Activated CD4-positive, alpha-beta memory T cell treated with anti-CD3 and anti-CD28 coated beads, Interleukin-2, amount 10 ng/mL, durations not matched to agents 7 days and 5 days (primary cell): ENCODE data around the gene LSAMP. TPM values are rescaled to one million over a fixed set of nuclear protein-coding genes. Genes with fewer than 3 reads are reported as not detected.

Experiments used
- CTCF ChIA-PET: fragments of 350-600 bp; sonication (Branson Sonifier 250); formaldehyde crosslinking; loops from one replicate; lab custom pipeline; 2021; ENCODE audit warnings: antibody characterized with exemption, inconsistent platforms; lab: Charles Lee
- POLR2A ChIA-PET: fragments of 350-600 bp; sonication (Branson Sonifier 250); formaldehyde crosslinking; loops from one replicate; lab custom pipeline; 2021; ENCODE audit warnings: antibody characterized with exemption; lab: Charles Lee
- DNase-seq: peaks from one replicate; pipeline ENCODE4 v3.0.0-alpha.2; 2020
- H3K27ac Mint-ChIP-seq: one replicate; pipeline ENCODE4 v1.8.0; 2021; ENCODE audit warnings: mild to moderate bottlenecking, mixed read lengths
- H3K27me3 Mint-ChIP-seq: one replicate; pipeline ENCODE4 v1.8.0; 2021; ENCODE audit warnings: mixed read lengths
- H3K36me3 Mint-ChIP-seq: one replicate; pipeline ENCODE4 v1.8.0; 2021; ENCODE audit warnings: low read depth, mixed read lengths
- H3K4me1 Mint-ChIP-seq: one replicate; pipeline ENCODE4 v1.8.0; 2021; ENCODE audit warnings: mixed read lengths
- H3K4me3 Mint-ChIP-seq: one replicate; pipeline ENCODE4 v1.8.0; 2021; ENCODE audit warnings: mild to moderate bottlenecking, mixed read lengths
- H3K9me3 Mint-ChIP-seq: one replicate; pipeline ENCODE4 v1.8.0; 2021; ENCODE audit warnings: mixed read lengths
- total RNA-seq, 2 experiments: library from RNA; stranded (reverse); gene quantifications; one replicate each; pipeline ENCODE4 v1.2.3, GENCODE V29; 2021

Gene LSAMP
- total RNA-seq, 2 experiments from 2014 or later = not detected

DNA sequence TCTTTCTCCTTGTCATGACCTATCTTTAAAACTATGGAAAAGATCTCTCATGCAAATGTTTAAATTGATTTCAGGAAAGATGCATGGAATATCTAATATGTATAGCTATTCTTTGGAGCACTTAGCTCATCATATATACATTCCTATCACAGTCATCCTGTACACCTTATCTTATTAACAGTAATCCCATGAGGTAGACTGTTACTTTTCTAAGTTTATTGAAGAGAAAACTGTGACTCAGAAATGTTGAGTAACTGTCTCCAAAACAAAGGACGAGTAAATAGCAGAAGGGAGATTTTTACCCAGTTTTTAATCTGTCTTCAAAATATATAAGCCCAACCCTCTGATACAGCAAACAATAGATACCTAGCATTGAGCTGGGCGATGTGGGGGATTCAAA is 513.7 kb downstream of the LSAMP start:
- POLR2A ChIA-PET = no interaction called here
- no peak for DNase-seq
- H3K36me3 Mint-ChIP-seq = no peaks in the 10 kb centered on the region
- no peaks in the 10 kb centered on the region for H3K9me3 Mint-ChIP-seq
- no peak overlapping the region for H3K27ac Mint-ChIP-seq
- no peaks in the 10 kb centered on the region for H3K4me1 Mint-ChIP-seq
- CTCF ChIA-PET = no interaction called here
- no peaks in the 10 kb centered on the region for H3K27me3 Mint-ChIP-seq
- H3K4me3 Mint-ChIP-seq = no peak overlapping the region

DNA sequence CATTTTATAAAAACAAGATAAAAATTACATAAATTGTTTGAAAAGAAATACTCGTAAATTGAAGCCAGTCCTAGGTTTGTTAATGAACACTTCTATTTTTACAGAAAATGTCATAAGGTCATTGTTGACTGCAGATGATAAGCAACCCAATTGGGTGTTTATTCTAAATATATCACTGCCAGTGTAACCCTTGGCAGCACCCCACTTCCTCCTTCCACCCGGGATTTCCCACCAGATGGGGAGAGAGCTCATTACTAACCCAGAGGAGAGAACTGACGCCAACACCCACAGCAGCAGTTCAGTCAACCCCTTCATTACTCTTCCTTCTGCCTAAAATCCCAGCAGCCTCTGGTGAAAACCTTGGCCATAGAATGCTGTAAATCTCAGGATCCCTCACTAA is 514.4 kb downstream of the LSAMP start:
- H3K4me3 Mint-ChIP-seq = no peak overlapping the region
- H3K4me1 Mint-ChIP-seq = no peaks in the 10 kb centered on the region
- no peak overlapping the region for H3K27ac Mint-ChIP-seq
- ChIA-PET CTCF (no interaction called here), POLR2A (no interaction called here)
- H3K27me3 Mint-ChIP-seq = no peaks in the 10 kb centered on the region
- no peak for DNase-seq
- no peaks in the 10 kb centered on the region for H3K9me3 Mint-ChIP-seq
- no peaks in the 10 kb centered on the region for H3K36me3 Mint-ChIP-seq

DNA sequence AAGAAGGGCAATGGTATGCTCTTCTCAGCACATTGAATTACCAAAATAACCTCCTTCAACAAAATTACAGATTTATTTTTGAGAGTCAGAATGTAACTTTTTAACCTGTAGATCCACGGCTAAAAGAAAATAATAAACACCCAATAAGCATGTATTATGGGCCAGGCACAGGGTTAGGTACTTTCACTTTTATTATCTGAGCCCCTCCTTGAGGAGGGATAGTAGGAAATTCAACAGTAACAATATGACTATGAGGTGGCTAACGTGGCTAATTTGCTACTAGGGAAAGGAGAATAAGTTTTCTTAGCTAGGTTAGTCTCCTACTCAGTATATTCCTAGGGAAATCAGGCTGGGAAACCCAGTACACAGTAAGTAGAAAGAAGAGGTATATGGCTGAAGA is 515.1 kb downstream of the LSAMP start:
- no peak overlapping the region for H3K27ac Mint-ChIP-seq
- no peaks in the 10 kb centered on the region for H3K9me3 Mint-ChIP-seq
- H3K4me3 Mint-ChIP-seq = no peak overlapping the region
- H3K27me3 Mint-ChIP-seq = no peaks in the 10 kb centered on the region
- H3K4me1 Mint-ChIP-seq = no peaks in the 10 kb centered on the region
- no peak for DNase-seq
- no peaks in the 10 kb centered on the region for H3K36me3 Mint-ChIP-seq
- ChIA-PET CTCF (no interaction called here), POLR2A (no interaction called here)

GRCh38 chr3:115928376-115928775 is 516.9 kb downstream of the LSAMP start:
- H3K4me3 Mint-ChIP-seq = no peak overlapping the region
- ChIA-PET POLR2A (no interaction called here), CTCF (no interaction called here)
- H3K27me3 Mint-ChIP-seq = no peaks in the 10 kb centered on the region
- no peaks in the 10 kb centered on the region for H3K36me3 Mint-ChIP-seq
- no peaks in the 10 kb centered on the region for H3K9me3 Mint-ChIP-seq
- no peaks in the 10 kb centered on the region for H3K4me1 Mint-ChIP-seq
- DNase-seq = no peak
- no peak overlapping the region for H3K27ac Mint-ChIP-seq

- no peak for DNase-seq
- Mint-ChIP-seq H3K36me3 (no peaks in the 10 kb centered on the region), H3K4me1 (no peaks in the 10 kb centered on the region), H3K27me3 (no peaks in the 10 kb centered on the region), H3K27ac (no peak overlapping the region), H3K4me3 (no peak overlapping the region), H3K9me3 (no peaks in the 10 kb centered on the region)
- ChIA-PET CTCF (no interaction called here), POLR2A (no interaction called here)
Observed at GRCh38 chr3:115927197-115927596, 518.1 kb downstream of the LSAMP start.

GRCh38 chr3:115922681-115923347 is 522.5 kb downstream of the LSAMP start:
- H3K4me1 Mint-ChIP-seq = no peaks in the 10 kb centered on the region

GRCh38 chr3:115921711-115922110 is 523.6 kb downstream of the LSAMP start:
- H3K4me3 Mint-ChIP-seq = no peak overlapping the region
- ChIA-PET POLR2A (no interaction called here), CTCF (interaction anchor here (0.7 kb wide), 1 partner anchor 12 kb away, joined by 3 read pairs; no protein-coding TSS in a partner anchor)

More at GRCh38 chr3:115922681-115923347, 522.5 kb downstream of the LSAMP start:
- no peak for DNase-seq
- no peaks in the 10 kb centered on the region for H3K27me3 Mint-ChIP-seq
- ChIA-PET POLR2A (no interaction called here), CTCF (no interaction called here)
- H3K36me3 Mint-ChIP-seq = no peaks in the 10 kb centered on the region
- no peak overlapping the region for H3K27ac Mint-ChIP-seq
- no peaks in the 10 kb centered on the region for H3K9me3 Mint-ChIP-seq
- no peak overlapping the region for H3K4me3 Mint-ChIP-seq

DNA sequence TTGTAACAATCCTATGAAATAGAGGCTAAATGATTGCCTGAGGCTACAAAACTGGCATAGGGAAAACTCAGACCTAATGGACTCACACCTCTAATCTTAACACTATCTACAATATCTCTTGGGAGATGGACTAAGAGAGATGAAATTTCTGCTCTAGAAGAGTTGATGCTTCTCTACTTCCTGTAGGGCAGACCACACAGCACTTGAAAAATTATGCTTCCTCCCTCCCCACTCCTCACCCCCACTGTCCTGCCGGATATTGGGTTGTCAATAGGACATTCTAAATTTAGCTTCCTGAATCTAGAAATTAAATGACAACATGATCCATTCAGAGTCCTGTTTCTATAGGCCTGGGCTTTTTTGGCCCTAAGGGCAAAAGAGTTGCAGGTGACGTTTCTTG is 526.4 kb downstream of the LSAMP start:
- Mint-ChIP-seq H3K27ac (no peak overlapping the region), H3K4me1 (no peaks in the 10 kb centered on the region), H3K36me3 (no peaks in the 10 kb centered on the region), H3K27me3 (no peaks in the 10 kb centered on the region), H3K9me3 (no peaks in the 10 kb centered on the region), H3K4me3 (no peak overlapping the region)
- ChIA-PET POLR2A (no interaction called here), CTCF (no interaction called here)
- DNase-seq = no peak

More at GRCh38 chr3:115921711-115922110, 523.6 kb downstream of the LSAMP start:
- H3K9me3 Mint-ChIP-seq = no peaks in the 10 kb centered on the region
- H3K36me3 Mint-ChIP-seq = no peaks in the 10 kb centered on the region
- no peak for DNase-seq
- H3K4me1 Mint-ChIP-seq = no peaks in the 10 kb centered on the region
- H3K27ac Mint-ChIP-seq = no peak overlapping the region
- H3K27me3 Mint-ChIP-seq = no peaks in the 10 kb centered on the region

- Mint-ChIP-seq H3K4me3 (no peak overlapping the region), H3K9me3 (no peaks in the 10 kb centered on the region), H3K27me3 (no peaks in the 10 kb centered on the region), H3K36me3 (no peaks in the 10 kb centered on the region), H3K4me1 (no peaks in the 10 kb centered on the region), H3K27ac (no peak overlapping the region)
- DNase-seq = no peak
- CTCF ChIA-PET = no interaction called here
- POLR2A ChIA-PET = no interaction called here
Observed at GRCh38 chr3:115916866-115917265, 528.4 kb downstream of the LSAMP start.

DNA sequence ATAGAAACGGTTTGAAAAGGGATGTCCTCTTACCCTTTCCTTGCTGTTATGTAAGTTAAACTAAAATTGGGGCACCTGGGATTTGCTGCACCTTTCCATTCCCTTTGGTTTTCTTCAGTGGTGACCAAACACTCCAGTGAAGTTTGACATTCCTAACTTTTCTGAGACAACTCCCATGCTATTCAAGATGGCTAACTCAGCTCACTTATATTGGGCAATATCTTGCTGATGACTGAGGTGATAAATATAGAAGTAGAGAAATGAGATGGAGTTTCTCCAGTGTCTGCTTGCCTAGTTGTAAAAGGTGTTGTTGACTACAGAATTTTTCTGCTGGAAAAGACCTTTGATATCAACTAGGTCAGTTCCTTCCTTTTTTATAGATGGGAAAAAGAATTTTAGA is 530.2 kb downstream of the LSAMP start:
- Mint-ChIP-seq H3K27me3 (no peaks in the 10 kb centered on the region), H3K27ac (no peak overlapping the region), H3K36me3 (no peaks in the 10 kb centered on the region), H3K4me3 (no peak overlapping the region), H3K4me1 (no peaks in the 10 kb centered on the region), H3K9me3 (no peaks in the 10 kb centered on the region)
- DNase-seq = no peak
- ChIA-PET POLR2A (no interaction called here), CTCF (no interaction called here)

DNA sequence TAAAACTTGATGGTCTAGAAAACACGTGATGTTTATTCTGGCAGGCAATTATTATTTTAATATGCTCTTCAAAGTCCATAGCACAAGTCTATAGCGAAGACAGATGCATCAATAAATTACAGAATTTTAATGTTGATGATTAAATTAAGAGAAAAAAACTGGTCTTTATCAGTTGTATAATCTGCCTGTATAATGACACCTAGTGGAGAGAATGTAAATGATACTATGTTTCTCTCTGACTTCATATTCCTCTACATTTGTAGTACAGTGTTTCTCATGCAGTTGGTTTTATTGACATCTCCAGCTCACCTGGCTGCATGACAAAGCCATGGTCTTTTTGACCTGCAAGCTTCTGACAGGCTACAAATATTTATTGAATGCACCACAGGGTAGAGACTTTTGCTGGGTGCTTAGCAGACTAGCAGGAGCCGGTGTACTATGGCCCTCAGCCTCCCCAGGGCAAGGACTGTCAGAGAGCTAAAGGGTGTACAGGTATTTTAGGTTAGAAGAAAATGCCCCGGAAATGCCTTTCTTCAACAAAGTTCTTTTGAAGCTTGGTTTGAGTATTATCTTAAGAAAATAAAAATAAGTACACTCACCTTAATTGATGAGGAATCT is 532.1 kb downstream of the LSAMP start:
- no peak for DNase-seq
- ChIA-PET POLR2A (no interaction called here), CTCF (no interaction called here)
- H3K36me3 Mint-ChIP-seq = no peaks in the 10 kb centered on the region
- no peak overlapping the region for H3K4me3 Mint-ChIP-seq
- H3K9me3 Mint-ChIP-seq = no peaks in the 10 kb centered on the region
- H3K4me1 Mint-ChIP-seq = no peaks in the 10 kb centered on the region
- H3K27me3 Mint-ChIP-seq = no peaks in the 10 kb centered on the region
- no peak overlapping the region for H3K27ac Mint-ChIP-seq

DNA sequence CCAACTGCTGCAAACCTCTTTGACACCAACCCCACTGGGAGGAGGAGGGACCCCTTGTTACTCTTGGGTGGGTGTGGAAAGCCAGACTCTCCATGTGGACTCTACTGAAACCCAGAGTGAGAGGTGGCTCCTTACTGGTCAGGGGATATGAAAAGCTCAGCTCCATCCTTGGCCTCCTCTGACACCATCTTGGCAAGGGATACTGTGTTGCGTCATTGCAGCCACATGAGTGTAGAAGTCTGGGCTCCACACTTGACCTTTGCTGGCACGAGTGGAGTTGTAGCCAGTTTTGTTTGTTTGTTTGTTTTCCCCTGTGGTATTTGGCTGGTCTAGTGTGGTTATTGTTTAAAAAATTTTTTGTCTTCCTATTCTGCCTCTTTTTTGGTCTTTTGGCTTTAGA is 532.9 kb downstream of the LSAMP start:
- CTCF ChIA-PET = no interaction called here
- H3K36me3 Mint-ChIP-seq = no peaks in the 10 kb centered on the region

DNA sequence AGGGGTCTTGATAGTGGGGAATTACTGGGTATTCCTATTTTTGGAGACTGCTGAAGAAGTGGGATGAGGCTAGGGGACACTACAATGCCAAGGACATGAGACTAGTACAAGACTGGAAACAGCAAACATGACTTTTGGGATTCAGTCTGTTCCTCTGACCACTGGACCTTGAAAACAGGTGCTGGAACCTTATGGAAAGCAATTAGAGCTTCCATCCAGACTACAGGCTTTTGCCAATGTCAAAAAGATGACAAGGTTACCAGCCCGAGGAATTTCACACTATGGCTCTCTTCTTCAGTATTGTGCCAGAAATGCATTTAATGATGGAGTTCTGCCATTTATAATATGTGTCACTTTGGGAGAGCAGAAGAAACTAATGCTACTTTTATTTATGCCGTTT is 539.4 kb downstream of the LSAMP start:
- no peak for DNase-seq
- Mint-ChIP-seq H3K9me3 (no peaks in the 10 kb centered on the region), H3K4me3 (no peak overlapping the region), H3K36me3 (no peaks in the 10 kb centered on the region), H3K4me1 (no peaks in the 10 kb centered on the region), H3K27ac (no peak overlapping the region), H3K27me3 (peaks cover 3% of the 10 kb centered on the region)
- ChIA-PET CTCF (no interaction called here), POLR2A (no interaction called here)

More for the DNA sequence above, 532.9 kb downstream of the LSAMP start:
- DNase-seq = no peak
- Mint-ChIP-seq H3K4me3 (no peak overlapping the region), H3K27ac (no peak overlapping the region), H3K27me3 (no peaks in the 10 kb centered on the region), H3K9me3 (no peaks in the 10 kb centered on the region), H3K4me1 (no peaks in the 10 kb centered on the region)
- POLR2A ChIA-PET = no interaction called here

DNA sequence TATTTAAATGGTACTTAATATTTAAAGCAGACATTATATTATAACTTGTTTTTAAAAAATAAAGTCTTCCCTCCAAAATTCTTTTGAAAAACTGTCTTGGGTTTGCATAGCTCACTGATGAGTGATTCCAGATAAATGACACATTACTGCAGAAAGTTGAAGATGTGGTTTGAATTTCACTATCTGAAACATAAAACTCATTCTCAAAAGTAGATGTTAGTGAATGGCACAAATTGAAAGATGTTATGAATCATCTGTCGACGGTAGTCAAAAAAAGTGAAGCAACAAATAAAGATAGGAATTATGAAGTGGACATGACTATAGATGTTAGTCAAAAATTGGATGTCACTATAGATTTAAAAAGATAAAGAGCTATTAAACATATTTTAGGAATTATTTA is 541.4 kb downstream of the LSAMP start:
- POLR2A ChIA-PET = no interaction called here
- peaks cover 3% of the 10 kb centered on the region for H3K27me3 Mint-ChIP-seq
- no peaks in the 10 kb centered on the region for H3K9me3 Mint-ChIP-seq

More for the DNA sequence above, 541.4 kb downstream of the LSAMP start:
- Mint-ChIP-seq H3K4me3 (no peak overlapping the region), H3K4me1 (no peaks in the 10 kb centered on the region), H3K36me3 (no peaks in the 10 kb centered on the region), H3K27ac (no peak overlapping the region)
- CTCF ChIA-PET = no interaction called here
- DNase-seq = no peak
